ENCODE results near the gene SLC34A2.

Gene SLC34A2

DNA sequence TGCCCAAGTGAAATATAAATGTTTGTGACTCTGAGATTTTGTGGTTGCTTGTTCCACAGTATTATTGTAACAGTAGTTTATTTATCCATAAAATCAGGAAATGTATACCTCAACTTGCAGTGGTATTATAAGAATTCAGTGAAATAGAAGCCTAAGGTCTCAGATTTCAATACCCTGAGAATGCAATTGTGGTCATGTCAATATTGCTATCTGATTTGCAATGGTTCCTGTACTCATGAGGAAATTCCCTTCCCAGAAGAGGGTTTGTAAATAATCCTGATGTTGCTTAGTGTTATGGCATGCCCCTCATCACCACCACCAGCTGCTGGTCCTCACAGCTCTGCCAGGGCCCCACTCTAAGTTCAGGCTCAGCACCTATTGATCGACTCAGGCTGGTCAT is 67.8 kb downstream of the SLC34A2 start:
- DNase-seq (ENCODE audit: low read depth, low spot score), result no peak

DNA sequence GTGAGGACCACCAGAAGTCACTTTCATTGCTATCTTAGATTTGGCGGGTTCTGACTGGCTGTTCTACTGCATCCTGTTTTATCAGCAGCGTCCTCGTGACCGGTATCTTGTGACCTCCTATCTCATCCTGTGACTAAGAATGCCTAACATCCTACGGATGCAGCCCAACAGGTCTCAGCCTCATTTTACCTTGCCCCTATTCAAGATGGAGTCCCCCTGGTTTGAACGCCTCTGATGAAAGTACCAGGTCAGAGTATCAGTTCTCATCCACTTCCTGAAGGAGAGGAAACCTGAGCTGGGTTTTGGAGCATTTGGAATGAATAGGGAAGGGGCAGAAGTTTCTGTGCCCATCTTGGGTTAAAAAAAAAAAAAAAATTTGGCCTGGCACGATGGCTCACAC is 70.2 kb downstream of the SLC34A2 start:
- DNase-seq (ENCODE audit: low read depth, low spot score), result no peak

DNA sequence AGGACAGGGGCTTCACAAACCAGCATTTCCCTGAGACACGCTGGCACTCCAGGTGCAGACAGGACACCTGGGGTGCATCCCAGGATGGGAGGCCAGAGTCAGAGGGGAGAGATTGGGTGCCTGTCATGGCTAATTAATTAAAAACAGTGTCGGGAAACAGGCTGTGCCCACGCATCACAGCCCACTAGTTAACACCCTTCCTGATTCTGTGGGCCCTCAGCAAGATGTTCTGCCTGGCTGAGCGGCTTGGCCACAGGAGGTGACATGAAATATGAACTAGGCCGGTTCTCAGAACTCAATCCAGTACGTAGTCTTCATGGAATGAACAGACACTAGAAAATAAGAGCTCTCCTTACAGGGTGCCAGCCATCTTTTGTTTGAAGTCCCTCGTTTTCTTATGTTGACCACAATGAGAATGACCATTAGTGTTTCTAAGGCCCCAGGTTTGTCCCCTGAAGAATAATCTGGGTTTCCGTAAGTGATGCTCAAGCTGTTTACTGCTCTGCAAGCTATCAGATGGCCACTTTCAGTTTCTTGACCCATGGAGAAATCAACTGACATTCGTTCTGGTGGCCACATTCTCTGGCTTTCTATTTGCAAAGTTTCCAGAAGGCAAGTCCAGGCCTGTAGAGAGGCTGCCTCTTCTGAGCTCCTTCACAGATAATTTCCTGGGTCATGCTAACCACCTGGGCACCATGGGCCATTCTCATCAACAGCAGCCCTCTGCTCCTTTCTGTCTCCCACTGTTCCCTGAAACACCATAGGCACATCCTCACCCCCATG is 72.3 kb downstream of the SLC34A2 start:
- no peak for DNase-seq (ENCODE audit: low read depth, low spot score)
